GM13976 (cell line): Measurements from ENCODE around the gene GJB3.
"Not testable (repeated sequence)": the region's sequence is repeated elsewhere in the genome, so short reads cannot be mapped to it uniquely, and the experiment has no call there.

Source experiments
- DNase-seq: peaks from one replicate; pipeline ENCODE4 v3.0.0; 2012; ENCODE audit warnings: low spot score
- CTCF ChIP-seq: IDR thresholded peaks from 2 replicates; pipeline ENCODE4 v1.5.1; 2012; ENCODE audit warnings: borderline replicate concordance, mild to moderate bottlenecking; ENCODE audit not compliant: insufficient read depth; ENCODE audit errors: extremely low read depth, missing control alignments, control extremely low read depth
- in situ Hi-C: fragments of 300-500 bp; cut with MboI; formaldehyde crosslinking; loops from one replicate; pipeline ENCODE4 v1.12.0; 2022; ENCODE audit warnings: low sequenced_read_pairs, mixed read lengths, inconsistent platforms; ENCODE audit not compliant: unreplicated experiment

The GJB3 gene

GRCh38 chr1:34796990-34797389 is 16.0 kb downstream of the GJB3 start:
- in situ Hi-C loops, result no loop called here
- no peak for DNase-seq
- no peak for TF ChIP-seq CTCF

DNA sequence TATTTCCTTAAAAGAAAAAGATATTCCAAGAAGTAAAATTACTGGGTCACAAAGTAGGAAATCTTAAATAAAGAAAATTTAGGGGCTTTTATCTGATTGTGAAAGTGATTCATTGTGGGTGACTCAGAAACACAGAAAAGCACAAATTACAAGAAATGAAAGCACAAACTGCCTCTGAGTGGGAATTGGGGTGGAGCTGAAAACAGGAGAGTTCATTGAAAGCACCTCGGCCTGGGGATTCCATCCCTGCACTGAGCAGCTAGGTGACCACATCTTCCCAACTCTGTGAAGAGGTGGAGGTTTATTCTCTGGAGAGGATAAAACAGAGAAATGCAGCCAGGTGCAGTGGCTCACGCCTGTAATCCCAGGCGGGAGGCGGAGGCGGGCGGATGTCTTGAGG is 19.2 kb downstream of the GJB3 start:
- in situ Hi-C loops, result no loop called here
- no peak for DNase-seq
- TF ChIP-seq CTCF, result no peak

- DNase-seq, result no peak
- TF ChIP-seq CTCF, result no peak
- in situ Hi-C loops, result no loop called here
These were observed 22.8 kb downstream of the GJB3 start for GRCh38 chr1:34803770-34804169.

DNA sequence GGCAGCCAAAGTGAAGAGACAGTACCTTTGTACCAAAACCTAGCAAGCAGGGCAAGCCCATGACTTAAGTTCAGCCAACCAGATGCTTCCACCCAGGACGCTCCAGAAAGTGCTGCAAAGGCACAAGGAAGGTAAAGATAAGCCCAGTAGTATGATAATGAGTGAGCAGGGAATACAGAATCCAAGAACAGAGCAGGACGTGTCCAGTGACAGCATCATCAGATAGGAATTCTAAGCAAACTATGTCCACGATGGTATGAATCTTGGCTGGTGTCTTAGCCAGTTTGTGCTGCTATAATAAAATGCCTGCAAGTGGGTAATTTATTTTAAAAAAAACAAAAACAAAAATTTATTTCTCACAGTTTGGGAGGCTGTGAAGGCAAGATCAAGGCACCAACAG is 25.4 kb downstream of the GJB3 start:
- no peak for DNase-seq
- in situ Hi-C loops, result no loop called here
- no peak for TF ChIP-seq CTCF

DNA sequence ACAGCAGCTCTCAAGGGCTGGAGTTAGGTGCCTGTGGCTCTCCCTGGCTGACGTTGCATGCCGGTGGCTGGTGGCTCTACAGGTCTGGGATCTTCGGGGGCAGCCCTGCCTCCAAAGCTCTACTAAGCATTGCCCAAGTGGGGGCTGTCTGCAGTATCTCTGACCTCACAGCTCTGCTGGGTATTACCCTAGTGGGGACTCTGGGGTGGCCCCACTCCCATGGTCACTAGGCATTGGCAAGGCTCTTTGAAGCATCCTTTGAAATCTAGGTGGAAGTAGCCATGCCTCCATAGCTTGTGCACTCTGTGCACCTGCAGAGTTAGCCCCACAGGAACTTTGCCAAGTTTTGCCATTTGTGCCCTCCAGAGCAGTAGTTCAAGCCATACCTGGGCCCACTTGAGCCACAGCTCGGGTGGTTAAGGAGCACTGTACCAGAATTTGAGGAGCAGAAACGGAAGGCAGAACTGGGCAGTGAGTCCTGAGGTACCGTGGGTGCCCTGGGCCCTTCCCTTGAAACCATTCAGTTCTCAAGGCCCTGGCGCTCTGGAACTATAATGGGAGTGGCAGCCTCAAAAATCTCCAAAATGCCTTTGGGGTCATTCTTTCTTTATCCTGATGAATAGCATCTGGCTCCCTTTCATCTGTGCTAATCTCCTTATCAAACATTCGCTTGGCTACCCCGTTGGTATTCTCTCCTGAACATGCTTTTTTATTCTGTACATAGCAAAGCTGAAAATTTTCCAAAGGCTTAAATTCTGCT is 27.2 kb downstream of the GJB3 start:
- TF ChIP-seq CTCF, result no peak
- in situ Hi-C loops, result no loop called here
- no peak for DNase-seq

- in situ Hi-C loops, DNase-seq: not testable (repeated sequence)
These were observed 29.8 kb downstream of the GJB3 start for GRCh38 chr1:34810781-34811180.

DNA sequence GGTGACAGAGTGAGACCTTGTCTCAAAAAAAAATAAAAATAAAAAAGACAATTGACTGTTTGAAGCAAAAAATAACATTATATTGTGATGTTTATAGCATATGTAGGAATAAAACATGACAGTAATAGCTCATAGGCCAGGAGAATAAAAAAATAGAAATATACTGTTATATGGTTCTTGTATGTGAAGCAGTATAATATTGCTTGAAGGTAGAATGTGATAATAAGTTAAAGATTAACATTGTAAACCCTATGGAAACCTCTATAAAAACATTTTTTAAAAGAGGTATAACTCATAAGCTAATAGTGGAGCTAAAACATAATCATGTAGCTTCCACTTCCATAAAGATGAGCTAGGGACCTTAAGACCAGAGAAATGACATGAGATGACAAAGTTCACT is 35.3 kb downstream of the GJB3 start:
- TF ChIP-seq CTCF, result no peak
- in situ Hi-C loops, result no loop called here
- DNase-seq, result no peak
